AG09309 (cell line): ENCODE data around the gene ST3GAL3.
A peak's percentile ranks its signal among the peaks of the same experiment; 100 is the strongest.
"Not testable (repeated sequence)": the region's sequence is repeated elsewhere in the genome, so short reads cannot be mapped to it uniquely, and the experiment has no call there.

ENCODE experiments used
- DNase-seq: peaks from one replicate; pipeline ENCODE4 v3.0.0-alpha.2; 2010; ENCODE audit warnings: low read depth
- H3K4me3 ChIP-seq: 2 replicates; pipeline ENCODE4 v1.5.1; 2011; ENCODE audit warnings: mild to moderate bottlenecking, low read depth, low read length, moderate library complexity; ENCODE audit not compliant: control insufficient read depth
- CTCF ChIP-seq: IDR thresholded peaks from 2 replicates; pipeline ENCODE4 v1.5.1; 2011; ENCODE audit warnings: mild to moderate bottlenecking, low read depth, low read length, inconsistent platforms; ENCODE audit not compliant: insufficient read depth, control insufficient read depth; ENCODE audit errors: missing control alignments

Gene ST3GAL3

GRCh38 chr1:43770111-43770510 lies 62.8 kb downstream of the ST3GAL3 start:
- TF ChIP-seq CTCF: no peak
- no peak for DNase-seq
- no peak overlapping the region for H3K4me3 ChIP-seq

GRCh38 chr1:43772978-43773377 lies 65.6 kb downstream of the ST3GAL3 start:
- no peak for TF ChIP-seq CTCF
- no peak for DNase-seq
- no peak overlapping the region for H3K4me3 ChIP-seq

- no peak for TF ChIP-seq CTCF
- DNase-seq: no peak
- no peak overlapping the region for H3K4me3 ChIP-seq
These were observed 66.5 kb downstream of the ST3GAL3 start for GRCh38 chr1:43773821-43774220.

- TF ChIP-seq CTCF: no peak
- DNase-seq: peak; percentile 46
- no peak overlapping the region for H3K4me3 ChIP-seq
These were observed 67.0 kb downstream of the ST3GAL3 start for GRCh38 chr1:43774359-43774758.

GRCh38 chr1:43776043-43776761 lies 68.9 kb downstream of the ST3GAL3 start:
- peak; percentile 35 for DNase-seq
- H3K4me3 ChIP-seq: no peak overlapping the region
- peak; percentile 13 for TF ChIP-seq CTCF

GRCh38 chr1:43777916-43778315 lies 70.6 kb downstream of the ST3GAL3 start:
- not testable (repeated sequence) for H3K4me3 ChIP-seq, DNase-seq

GRCh38 chr1:43779266-43779665 lies 71.9 kb downstream of the ST3GAL3 start:
- no peak for DNase-seq
- no peak overlapping the region for H3K4me3 ChIP-seq
- no peak for TF ChIP-seq CTCF
